Prostate gland (tissue), 2 donors: ENCODE results near the gene KCNJ12.

ENCODE experiments used
- POLR2A ChIP-seq: fragments of 450-650 bp; IDR thresholded peaks from one replicate; pipeline ENCODE4 v1.6.1; 2016; ENCODE audit warnings: antibody characterized with exemption, mild to moderate bottlenecking
- TF ChIP-seq, protein P1 (sequence below), 4 experiments: fragments of 200-600 bp in 2 of 4; fragments of 450-650 bp in 2 of 4; sonication (generic) in 2 of 4; IDR thresholded peaks; 1 replicate in 3 of 4; 2 replicates in 1 of 4; pipeline ENCODE4 v1.5.1; 2016 to 2019; ENCODE audit warnings: antibody characterized with exemption in 4 of 4, mild to moderate bottlenecking in 2 of 4, moderate library complexity in 2 of 4

DNA sequence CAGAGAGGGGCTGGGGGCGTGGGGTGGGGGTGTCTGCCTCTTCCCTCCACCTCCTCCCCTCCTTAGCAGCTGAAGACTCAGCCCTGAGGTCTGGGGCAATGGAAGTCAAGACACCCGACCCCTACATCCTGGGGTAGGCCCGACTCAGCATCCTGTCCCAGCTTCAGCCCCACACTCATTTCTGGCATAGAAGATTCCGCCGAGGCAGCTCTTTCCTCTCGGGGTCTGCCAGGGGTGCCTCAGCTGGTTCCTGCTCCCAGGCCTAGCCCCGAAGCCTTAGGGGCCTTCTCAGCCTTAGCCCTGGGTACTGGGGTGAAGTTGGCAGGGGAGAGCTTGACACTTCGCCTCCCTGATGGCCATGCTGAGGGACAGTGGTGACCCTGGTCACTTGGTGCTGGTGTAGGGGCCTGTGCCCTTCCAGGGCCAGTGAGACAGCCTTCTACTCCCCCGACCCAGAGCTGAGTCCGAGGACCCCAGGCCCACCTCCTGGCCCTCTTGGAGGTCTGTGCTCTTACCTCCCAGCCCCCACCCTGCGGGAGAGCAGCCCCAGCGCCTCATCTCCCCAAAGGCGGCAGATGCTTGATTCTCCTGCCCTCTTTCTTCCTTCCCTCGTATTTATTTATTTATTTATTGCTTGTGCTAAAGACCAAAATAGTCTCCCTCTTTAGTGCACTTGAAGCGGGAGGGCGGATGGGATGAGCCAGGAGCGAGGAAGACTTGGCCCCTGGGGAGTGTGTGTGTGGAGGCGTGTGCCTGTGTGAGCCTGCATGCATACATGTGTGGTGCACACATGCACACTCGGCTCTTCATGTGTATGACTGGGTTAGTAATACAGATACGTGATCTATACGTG lies 42.5 kb downstream of the KCNJ12 start:
- TF ChIP-seq, protein P1, sequence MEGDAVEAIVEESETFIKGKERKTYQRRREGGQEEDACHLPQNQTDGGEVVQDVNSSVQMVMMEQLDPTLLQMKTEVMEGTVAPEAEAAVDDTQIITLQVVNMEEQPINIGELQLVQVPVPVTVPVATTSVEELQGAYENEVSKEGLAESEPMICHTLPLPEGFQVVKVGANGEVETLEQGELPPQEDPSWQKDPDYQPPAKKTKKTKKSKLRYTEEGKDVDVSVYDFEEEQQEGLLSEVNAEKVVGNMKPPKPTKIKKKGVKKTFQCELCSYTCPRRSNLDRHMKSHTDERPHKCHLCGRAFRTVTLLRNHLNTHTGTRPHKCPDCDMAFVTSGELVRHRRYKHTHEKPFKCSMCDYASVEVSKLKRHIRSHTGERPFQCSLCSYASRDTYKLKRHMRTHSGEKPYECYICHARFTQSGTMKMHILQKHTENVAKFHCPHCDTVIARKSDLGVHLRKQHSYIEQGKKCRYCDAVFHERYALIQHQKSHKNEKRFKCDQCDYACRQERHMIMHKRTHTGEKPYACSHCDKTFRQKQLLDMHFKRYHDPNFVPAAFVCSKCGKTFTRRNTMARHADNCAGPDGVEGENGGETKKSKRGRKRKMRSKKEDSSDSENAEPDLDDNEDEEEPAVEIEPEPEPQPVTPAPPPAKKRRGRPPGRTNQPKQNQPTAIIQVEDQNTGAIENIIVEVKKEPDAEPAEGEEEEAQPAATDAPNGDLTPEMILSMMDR (IDR thresholded peaks at IDR 0.05) = no peak
- no peak for TF ChIP-seq POLR2A
